ENCODE measurements around the gene SRPK3. TPM values are rescaled to one million over a fixed set of nuclear protein-coding genes. Genes with fewer than 3 reads are reported as not detected.

The SRPK3 gene
- total RNA-seq, 1 donor from 2014 or later, result 54.7 TPM

DNA sequence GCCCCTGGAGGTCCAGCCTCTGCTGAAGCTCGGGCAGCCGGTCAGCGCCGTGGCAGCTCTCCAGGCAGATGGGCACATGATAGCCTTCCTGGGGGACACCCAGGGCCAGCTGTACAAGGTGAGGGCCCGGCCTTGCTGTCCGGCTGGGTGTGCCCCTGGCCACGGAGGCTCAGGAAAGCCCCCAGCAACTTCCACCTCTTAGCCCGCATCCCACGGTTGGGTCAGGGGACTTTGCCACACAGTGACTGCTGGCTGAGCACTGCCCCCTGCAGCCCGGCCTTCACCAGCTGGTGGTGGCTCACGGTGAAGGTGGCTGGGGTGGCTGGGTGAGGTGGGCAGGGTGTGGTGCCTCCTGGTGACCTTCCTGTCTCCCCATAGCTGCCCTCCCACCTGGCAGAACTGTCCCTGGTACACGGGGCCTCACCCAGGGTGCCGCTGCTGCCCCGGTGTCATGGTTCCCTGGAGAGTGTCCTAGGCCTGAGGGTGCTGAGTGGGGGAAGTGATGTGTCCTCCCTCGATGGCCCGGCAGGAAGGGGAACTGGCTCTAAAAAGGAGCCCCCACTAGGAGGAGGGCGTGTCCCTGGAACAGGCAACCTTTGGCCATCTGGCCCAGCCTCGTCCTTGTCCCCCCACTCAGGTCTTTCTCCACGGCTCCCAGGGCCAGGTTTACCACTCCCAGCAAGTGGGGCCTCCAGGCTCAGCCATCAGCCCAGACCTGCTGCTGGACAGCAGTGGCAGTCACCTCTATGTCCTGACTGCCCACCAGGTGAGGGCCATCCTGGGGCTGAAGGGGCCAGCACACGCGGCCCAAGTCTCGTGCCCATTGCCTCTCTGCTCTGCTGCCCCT is 12.3 kb upstream of the SRPK3 start:
- intact Hi-C loops (cut with DNase I), result no loop called here
- no peak for DNase-seq (ENCODE audit: low spot score)

DNA sequence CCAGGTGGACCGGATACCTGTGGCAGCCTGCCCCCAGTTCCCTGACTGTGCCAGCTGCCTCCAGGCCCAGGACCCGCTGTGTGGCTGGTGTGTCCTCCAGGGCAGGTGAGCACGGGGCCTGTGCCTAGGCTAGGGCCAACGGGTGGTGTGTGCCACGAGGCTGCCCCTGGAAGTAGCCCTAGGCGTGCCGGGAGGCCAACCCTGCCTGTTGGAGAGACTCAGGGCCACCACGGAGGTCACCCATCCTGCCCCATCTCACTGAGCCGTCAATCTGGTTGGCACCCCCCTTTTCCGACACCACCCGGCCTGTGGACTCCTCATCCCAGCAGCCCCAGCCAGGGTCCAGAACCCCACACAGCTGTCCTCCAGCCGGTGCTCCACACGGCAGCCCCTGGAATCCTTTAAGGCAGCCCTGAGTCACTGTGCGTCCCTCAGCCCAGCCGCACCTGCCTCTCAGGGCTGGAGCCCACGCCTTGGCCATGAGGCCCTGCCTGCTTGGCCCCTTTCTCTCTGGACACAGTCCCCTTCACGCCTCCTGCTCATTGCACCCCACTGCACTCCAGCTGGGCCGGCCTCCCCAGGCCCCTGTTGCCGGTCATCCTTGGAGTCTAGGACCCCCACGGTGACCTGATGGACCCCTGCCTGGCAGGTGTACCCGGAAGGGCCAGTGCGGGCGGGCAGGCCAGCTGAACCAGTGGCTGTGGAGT is 11.5 kb upstream of the SRPK3 start:
- no peak for DNase-seq (ENCODE audit: low spot score)
- intact Hi-C loops (cut with DNase I), result no loop called here

DNA sequence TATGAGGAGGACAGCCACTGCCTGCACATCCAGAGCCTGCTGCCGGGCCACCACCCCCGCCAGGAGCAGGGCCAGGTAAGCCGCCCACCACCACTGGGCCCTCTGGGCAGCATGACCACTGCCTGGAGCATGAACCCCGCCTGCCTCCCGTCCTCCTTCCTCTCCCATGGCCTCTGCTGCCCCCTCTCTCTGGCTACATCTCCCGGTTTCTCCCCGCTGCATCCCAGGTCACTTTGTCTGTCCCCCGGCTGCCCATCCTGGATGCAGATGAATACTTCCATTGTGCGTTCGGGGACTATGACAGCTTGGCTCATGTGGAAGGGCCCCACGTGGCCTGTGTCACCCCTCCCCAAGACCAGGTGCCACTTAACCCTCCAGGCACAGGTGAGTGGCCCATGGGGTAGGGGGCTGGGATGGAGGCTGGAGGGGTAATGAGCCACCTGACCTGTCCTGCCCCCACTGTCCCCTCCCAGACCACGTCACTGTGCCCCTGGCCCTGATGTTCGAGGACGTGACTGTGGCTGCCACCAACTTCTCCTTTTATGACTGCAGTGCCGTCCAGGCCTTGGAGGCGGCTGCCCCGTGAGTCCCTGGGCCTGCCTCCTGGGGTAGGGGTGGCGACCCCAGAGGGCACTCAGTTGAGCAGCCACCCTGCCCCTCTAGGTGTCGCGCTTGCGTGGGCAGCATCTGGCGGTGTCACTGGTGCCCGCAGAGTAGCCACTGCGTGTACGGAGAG is 10.8 kb upstream of the SRPK3 start:
- intact Hi-C loops (cut with DNase I), result no loop called here
- no peak for DNase-seq (ENCODE audit: low spot score)

DNA sequence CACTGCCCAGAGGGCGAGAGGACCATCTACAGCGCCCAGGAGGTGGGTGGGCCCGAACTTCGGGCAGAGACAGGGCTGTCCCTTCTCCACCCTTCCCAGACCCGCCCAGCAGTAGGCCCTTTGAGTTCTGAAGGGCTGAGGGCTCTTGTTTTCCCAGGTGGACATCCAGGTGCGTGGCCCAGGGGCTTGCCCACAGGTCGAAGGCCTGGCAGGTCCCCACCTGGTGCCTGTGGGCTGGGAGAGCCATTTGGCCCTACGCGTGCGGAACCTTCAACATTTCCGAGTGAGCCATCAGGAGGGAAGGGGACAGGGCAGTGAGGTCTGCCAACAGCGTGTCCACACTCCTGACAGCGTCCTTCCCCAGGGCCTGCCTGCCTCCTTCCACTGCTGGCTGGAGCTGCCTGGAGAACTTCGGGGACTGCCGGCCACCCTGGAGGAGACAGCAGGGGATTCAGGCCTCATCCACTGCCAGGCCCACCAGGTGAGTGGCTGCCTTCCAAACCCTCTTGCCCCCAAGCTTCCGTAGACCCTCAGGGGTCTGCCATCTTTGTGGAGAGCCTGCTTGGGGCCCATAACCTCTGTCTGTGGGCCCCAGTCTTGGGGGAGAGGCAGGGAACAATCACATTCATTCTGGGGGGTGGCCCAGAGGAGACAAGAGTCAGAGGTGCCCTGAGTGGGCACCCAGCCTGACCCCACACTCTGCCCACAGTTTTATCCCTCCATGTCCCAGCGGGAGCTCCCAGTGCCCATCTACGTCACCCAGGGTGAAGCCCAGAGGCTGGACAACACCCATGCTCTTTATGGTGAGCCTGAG is 10.0 kb upstream of the SRPK3 start:
- no peak for DNase-seq (ENCODE audit: low spot score)

DNA sequence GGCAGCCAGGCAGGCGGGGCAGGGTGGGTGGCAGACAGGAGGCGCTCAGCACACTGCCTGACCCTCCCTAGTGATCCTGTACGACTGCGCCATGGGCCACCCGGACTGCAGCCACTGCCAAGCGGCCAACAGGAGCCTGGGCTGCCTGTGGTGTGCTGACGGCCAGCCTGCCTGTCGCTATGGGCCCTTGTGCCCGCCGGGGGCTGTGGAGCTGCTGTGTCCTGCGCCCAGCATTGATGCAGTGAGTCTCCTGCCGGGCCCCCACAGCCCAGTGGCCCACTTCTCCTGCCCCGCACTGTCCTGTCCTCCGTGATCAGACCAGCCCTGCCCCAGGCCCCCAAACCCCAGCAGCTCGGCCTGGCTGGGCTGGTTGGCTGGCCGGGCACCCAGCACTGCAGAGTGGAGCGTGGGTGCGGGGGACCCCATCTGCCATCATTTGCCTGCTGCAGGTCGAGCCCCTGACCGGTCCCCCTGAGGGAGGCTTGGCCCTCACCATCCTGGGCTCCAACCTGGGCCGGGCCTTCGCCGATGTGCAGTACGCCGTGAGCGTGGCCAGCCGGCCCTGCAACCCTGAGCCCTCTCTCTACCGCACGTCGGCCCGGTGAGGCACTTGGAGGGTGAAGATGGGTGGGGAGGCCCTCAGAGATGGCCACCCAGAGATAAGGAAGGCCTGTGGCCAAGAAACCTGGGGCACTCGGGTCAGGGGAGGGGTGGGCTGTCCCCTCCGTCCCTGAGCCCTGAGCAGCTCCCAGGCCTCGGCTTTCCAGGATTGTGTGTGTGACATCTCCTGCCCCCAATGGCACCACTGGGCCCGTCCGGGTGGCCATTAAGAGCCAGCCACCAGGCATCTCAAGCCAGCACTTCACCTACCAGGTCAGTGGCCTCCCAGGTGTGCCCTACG is 9.2 kb upstream of the SRPK3 start:
- no peak for DNase-seq (ENCODE audit: low spot score)
- intact Hi-C loops (cut with DNase I), result no loop called here

More for the DNA sequence above, 10.0 kb upstream of the SRPK3 start:
- intact Hi-C loops (cut with DNase I), result no loop called here

DNA sequence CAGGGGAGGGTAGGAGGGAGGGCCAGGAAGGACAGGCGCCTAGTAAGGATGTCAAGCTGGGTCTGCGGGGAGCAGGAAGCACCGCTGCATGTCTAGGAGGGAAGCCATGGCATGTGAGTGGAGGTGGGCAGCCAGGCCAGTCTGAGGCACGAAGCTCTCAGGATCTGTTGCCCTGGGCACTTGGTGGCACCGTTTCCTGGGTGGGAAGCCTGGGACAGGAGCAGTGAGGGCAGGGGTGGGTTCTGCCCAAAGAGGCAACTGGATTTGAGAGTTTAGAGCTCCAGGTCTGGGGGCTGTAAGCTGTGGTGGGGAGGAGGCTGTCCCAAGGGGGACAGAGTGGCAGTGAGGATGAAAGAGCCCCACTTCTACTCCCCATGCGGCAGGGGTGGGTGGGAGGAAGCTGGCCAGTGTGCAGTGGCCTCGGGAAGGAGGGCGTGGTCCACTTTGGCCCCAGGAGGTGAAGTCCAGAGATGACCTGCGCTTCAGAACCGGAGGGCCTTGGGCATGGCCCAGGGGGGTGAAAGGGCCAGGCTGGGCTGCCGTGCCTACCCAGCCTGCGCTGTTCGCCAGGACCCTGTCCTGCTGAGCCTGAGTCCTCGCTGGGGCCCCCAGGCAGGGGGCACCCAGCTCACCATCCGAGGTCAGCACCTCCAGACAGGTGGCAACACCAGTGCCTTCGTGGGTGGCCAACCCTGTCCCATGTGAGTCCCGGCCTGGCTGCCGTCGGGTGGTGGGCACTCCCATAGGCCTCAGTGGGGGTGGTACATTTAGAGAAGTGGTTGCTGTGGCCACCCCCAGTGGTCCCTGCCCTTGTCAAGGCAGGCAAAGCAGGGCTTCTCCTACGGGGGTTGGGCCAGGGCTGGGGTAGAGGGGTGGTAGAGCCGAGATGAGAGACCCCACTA is 8.3 kb upstream of the SRPK3 start:
- no peak for DNase-seq (ENCODE audit: low spot score)

DNA sequence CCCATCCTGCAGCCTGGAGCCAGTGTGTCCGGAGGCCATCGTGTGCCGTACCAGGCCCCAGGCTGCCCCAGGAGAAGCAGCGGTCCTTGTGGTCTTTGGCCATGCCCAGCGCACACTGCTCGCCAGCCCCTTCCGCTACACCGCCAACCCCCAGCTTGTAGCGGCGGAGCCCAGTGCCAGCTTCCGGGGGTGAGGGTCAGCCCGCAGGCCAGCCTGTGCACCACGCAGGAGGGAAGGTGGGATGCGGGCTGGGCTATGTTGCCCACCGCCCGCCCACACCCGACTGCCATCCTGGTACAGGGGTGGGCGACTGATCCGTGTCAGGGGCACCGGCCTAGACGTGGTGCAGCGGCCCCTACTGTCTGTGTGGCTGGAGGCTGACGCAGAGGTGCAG is 7.6 kb upstream of the SRPK3 start:
- no peak for DNase-seq (ENCODE audit: low spot score)
- intact Hi-C loops (cut with DNase I), result no loop called here

More for the DNA sequence above, 8.3 kb upstream of the SRPK3 start:
- intact Hi-C loops (cut with DNase I), result no loop called here

DNA sequence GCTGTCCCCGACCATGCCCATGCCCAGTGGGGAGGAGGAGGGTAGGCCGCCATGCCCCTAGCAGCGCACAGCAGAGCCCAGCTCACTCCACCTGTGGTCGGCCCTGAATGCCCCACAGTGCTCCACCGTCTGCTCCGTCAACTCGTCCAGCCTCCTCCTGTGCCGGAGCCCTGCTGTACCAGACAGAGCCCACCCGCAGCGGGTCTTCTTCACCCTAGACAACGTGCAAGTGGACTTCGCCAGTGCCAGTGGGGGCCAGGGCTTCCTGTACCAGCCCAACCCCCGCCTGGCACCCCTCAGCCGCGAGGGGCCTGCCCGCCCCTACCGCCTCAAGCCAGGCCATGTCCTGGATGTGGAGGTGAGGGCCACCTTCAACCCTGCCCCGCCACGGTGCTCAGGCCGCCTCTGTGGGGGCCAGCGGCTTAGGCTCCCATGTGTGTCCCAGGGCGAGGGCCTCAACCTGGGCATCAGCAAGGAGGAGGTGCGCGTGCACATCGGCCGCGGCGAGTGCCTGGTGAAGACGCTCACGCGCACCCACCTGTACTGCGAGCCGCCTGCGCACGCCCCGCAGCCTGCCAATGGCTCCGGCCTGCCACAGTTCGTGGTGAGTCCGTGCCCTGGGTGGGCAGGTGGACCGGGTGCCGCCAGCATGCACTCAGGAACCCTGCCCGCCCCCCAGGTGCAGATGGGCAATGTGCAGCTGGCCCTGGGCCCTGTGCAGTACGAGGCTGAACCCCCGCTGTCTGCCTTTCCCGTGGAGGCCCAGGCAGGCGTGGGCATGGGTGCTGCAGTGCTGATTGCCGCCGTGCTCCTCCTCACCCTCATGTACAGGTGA is 6.9 kb upstream of the SRPK3 start:
- intact Hi-C loops (cut with DNase I), result no loop called here
- no peak for DNase-seq (ENCODE audit: low spot score)

DNA sequence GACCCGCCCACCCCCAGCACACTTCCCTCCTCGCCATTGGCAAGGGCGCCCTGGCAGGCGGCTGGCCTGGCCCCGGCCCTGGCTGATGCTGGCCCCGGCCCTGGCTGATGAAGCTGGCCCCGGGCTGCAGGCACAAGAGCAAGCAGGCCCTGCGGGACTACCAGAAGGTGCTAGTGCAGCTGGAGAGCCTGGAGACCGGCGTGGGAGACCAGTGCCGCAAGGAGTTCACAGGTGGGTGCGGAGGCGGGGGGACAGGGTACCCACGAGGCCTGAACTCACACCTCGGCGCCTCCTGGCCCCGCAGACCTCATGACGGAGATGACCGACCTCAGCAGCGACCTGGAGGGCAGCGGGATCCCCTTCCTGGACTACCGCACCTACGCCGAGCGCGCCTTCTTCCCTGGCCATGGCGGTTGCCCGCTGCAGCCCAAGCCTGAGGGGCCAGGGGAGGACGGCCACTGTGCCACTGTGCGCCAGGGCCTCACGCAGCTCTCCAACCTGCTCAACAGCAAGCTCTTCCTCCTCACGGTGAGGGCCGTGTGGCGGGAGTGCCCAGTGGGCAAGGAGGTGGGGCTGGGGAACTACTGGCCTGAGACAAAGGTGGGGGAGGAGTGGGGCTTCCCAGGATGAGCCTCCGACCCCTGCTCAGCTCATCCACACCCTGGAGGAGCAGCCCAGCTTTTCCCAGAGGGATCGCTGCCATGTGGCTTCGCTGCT is 6.1 kb upstream of the SRPK3 start:
- no peak for DNase-seq (ENCODE audit: low spot score)
- intact Hi-C loops (cut with DNase I), result no loop called here

DNA sequence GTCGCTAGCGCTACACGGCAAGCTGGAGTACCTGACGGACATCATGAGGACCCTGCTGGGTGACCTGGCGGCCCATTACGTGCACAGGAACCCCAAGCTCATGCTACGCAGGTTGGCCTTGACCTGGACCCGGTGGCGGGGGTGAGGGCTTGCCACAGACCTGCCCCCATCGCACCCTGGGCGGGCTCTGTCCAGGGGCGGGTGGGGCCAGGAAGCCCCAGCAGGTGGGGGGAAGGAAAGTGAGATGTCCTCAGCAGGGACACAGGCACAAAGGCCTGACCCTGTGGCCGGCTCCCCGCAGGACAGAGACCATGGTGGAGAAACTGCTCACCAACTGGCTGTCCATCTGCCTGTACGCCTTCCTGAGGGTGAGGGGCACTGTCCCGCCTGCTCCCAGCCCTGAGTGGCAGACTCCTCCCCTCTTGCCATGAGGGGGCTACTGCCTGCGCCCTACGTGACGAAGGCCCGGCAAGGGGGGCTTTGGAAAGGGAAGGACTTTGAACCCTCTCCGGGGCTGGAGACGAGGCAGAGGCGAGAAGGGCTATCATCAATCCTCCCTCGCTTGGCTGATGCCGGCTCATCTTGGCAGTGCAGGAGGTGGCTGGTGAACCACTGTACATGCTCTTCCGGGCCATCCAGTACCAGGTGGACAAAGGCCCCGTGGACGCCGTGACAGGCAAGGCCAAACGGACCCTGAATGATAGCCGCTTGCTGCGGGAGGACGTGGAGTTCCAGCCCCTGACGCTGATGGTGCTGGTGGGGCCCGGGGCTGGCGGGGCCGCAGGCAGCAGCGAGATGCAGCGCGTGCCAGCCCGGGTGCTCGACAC is 5.3 kb upstream of the SRPK3 start:
- DNase-seq (ENCODE audit: low spot score), result no peak
- intact Hi-C loops (cut with DNase I), result no loop called here

DNA sequence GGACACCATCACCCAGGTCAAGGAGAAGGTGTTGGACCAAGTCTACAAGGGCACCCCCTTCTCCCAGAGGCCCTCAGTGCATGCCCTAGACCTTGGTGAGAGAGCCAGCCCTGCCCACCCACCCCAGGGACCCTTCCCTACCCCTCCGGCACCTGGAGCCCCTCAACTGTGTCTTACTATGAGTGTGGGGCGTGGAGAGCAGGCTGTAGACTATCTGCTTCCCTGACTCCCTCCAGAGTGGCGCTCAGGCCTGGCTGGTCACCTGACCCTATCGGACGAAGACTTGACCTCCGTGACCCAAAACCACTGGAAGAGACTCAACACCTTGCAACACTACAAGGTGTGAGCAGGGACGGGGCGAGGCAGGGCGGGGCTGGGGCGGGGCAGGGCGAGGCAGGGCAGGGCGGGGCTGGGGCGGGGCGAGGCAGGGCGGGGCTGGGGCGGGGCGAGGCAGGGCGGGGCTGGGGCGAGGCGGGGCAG is 4.7 kb upstream of the SRPK3 start:
- intact Hi-C loops (cut with DNase I), result no loop called here
- DNase-seq (ENCODE audit: low spot score), result no peak

DNA sequence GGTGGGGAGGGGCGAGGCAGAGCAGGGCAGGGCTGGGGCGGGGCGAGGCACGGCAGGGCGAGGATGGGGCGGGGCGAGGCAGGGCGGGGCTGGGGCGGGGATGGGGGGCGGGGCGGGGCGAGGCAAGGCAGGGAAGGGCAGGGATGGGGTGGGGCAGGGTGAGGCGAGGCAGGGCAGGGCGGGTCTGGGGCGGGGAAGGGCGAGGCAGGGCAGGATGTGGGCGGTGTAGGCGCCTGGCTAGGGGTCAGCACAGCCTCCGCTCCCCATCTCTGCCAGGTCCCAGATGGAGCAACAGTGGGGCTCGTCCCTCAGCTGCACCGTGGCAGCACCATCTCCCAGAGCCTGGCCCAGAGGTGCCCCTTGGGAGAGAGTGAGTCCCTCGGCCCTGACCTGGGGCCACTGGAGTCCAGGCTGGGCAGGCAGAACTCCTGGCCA is 4.2 kb upstream of the SRPK3 start:
- no peak for DNase-seq (ENCODE audit: low spot score)
- intact Hi-C loops (cut with DNase I), result no loop called here

DNA sequence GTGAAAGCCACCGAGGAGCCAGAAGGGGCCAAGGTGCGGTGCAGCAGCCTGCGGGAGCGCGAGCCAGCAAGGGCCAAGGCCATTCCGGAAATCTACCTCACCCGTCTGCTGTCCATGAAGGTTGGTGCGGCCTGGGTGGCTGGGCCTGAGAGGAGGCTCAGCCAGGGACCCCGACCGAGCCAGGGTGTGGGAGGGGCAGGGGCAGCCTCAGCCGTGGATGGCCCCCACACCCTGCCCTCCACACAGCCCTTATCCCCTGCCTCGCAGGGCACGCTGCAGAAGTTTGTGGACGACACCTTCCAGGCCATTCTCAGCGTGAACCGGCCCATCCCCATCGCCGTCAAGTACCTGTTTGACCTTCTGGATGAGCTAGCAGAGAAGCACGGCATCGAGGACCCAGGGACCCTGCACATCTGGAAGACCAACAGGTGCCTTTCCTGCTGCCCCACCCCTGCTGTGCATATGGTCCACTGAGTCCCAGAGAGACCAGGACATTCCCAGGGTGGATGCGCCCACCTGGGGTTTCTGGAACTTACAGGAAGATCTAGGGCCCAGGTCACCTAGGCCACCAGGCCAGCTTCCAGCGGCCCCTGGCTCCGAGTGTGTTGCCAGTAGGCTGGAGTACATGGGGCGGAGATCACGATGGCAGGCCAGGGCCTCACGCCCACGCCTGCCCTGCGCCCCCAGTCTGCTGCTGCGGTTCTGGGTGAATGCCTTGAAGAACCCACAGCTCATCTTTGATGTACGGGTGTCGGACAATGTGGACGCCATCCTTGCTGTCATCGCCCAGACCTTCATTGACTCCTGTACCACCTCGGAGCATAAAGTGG is 3.4 kb upstream of the SRPK3 start:
- intact Hi-C loops (cut with DNase I), result no loop called here
- no peak for DNase-seq (ENCODE audit: low spot score)

DNA sequence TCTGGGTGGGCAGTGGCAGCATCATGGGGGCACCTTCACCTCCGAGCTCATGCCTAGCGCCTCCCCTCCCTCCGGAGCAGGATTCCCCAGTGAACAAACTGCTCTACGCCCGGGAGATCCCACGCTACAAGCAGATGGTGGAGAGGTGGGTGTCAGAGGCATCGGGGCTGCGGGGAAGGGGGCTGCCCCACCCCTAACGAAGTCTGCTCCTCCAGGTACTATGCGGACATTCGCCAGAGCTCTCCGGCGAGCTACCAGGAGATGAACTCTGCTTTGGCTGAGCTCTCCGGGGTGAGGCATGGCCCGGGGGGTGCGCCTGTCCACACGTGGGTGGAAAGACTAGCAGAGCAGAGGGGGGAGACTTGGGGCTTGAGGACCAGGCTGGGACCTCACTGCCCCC is 2.7 kb upstream of the SRPK3 start:
- DNase-seq (ENCODE audit: low spot score), result no peak
- intact Hi-C loops (cut with DNase I), result no loop called here

Data from cardiac septum (tissue), 1 donor.